ENCODE measurements around the gene KRT71. TPM values are rescaled to one million over a fixed set of nuclear protein-coding genes. Genes with fewer than 3 reads are reported as not detected.

The KRT71 gene
- total and polyA plus RNA-seq, 5 experiments from 2014 or later = not detected

DNA sequence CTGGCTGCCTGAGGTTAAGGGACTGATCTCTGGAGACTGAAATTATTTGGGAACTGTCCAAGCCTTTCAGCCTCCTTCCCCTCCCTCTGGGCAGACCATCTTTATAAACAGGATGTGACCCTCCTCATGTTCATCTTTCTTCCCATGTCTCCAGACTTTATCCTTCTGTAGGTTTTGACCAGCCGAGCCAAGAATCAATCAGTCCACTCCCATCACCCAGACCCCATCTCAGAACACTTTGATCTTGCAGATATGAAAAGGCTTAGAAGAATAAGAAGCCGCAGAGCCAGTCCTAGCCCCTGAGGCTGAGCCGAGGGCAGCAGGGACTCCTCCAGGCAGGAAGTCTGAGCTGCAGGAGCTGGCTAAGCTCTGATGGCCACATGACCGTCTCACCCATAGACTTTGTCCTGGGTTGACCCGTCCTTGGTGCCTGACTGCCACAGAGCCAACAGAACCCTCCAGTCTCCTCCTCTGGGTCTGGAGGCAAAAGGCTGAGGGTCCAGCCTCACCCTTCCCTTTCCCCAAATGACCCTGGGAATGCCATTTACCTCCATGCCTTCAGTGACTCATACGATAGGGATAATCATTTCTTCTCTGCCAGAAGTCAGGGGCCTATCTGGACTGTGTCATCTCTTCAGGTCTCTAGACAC, 1.6 kb downstream of the KRT71 start:
- Mint-ChIP-seq H3K9me3 (no peaks in the 10 kb centered on the region), H3K27ac (peak overlapping the region in 1 of 10 donors; percentile 28), H3K36me3 (no peaks in the 10 kb centered on the region), H3K27me3 (peaks cover 1 to 51% (median 3%) of the 10 kb centered on the region in 5 donors), H3K4me1 (peaks cover 2 to 16% (median 5%) of the 10 kb centered on the region in 4 donors), H3K4me3 (no peak overlapping the region)
- POLR2A ChIA-PET = no interaction called here
- no peak for DNase-seq
- no peak for ATAC-seq

DNA sequence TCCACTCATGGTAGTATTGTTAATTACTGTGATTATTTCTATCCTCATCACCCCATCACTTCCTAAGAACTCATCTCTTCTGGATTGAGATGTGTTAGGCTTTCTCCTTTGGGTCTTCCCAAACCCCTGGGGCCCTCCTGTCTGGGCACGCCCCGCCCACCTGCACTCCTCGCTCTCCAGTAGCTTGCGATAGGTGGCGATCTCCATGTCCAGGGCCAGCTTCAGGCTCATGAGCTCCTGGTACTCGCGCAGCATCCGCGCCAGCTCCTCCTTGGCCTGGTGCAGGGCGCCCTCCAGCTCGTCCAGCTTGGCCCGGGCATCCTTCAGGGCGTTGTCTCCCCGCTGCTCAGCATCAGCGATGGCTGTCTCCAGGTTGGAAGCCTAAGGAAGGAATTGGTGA, 6.8 kb downstream of the KRT71 start:
- Mint-ChIP-seq H3K36me3 (no peaks in the 10 kb centered on the region), H3K4me3 (no peak overlapping the region), H3K9me3 (no peaks in the 10 kb centered on the region), H3K27me3 (peaks cover 0 to 28% (median 7%) of the 10 kb centered on the region in 5 donors), H3K27ac (no peak overlapping the region), H3K4me1 (peaks cover 2 to 5% (median 2%) of the 10 kb centered on the region in 4 donors)
- ATAC-seq (no peak), DNase-seq (no peak)
- POLR2A ChIA-PET = no interaction called here

GRCh38 chr12:52543985-52544883, 8.7 kb downstream of the KRT71 start:
- Mint-ChIP-seq H3K27ac (peak overlapping the region in 3 of 10 donors; percentile 34 to 72 (median 36)), H3K9me3 (no peaks in the 10 kb centered on the region), H3K36me3 (no peaks in the 10 kb centered on the region), H3K4me3 (no peak overlapping the region), H3K4me1 (peaks cover 2 to 5% (median 2%) of the 10 kb centered on the region in 4 donors), H3K27me3 (peaks cover 0 to 13% (median 4%) of the 10 kb centered on the region in 5 donors)
- POLR2A ChIA-PET = no interaction called here
- DNase-seq = no peak
- ATAC-seq = no peak

- Mint-ChIP-seq H3K4me3 (no peak overlapping the region), H3K27ac (peak overlapping the region in 2 of 10 donors; percentile 12 to 31), H3K9me3 (no peaks in the 10 kb centered on the region), H3K27me3 (peaks cover 0 to 8% (median 6%) of the 10 kb centered on the region in 5 donors), H3K4me1 (peaks cover 0 to 5% (median under 1%) of the 10 kb centered on the region in 4 donors), H3K36me3 (no peaks in the 10 kb centered on the region)
- POLR2A ChIA-PET = no interaction called here
- no peak for DNase-seq
- ATAC-seq = no peak
Observed at GRCh38 chr12:52542785-52543318, 10.1 kb downstream of the KRT71 start.

DNA sequence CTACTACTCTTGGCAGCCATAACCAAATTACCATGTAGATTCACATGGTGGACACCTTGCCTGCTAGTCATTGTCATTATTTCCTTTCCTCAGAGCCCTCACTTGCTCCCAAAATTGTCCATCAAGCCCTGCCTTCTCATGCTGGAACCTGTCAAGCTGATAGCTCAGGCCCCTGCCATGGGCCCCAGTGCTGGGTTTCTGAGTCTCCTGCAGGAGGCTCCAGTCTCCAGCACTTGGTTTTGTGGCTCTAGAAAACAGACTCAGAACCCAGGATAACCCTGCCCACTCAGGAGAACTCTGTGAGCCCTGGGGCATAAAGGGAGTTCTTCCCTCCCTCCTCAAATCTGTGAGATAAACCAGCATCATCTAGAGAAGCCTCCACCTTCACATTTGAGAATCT, 10.8 kb downstream of the KRT71 start:
- ATAC-seq (no peak), DNase-seq (no peak)
- Mint-ChIP-seq H3K27me3 (peaks cover 0 to 12% (median 5%) of the 10 kb centered on the region in 5 donors), H3K36me3 (no peaks in the 10 kb centered on the region), H3K27ac (peak overlapping the region in 1 of 10 donors; percentile 8), H3K4me3 (no peak overlapping the region), H3K4me1 (peaks cover 0 to 2% (median under 1%) of the 10 kb centered on the region in 4 donors), H3K9me3 (no peaks in the 10 kb centered on the region)
- POLR2A ChIA-PET = no interaction called here

- H3K36me3 Mint-ChIP-seq = no peaks in the 10 kb centered on the region
- no peaks in the 10 kb centered on the region for H3K9me3 Mint-ChIP-seq
- peaks cover 0 to 2% (median 0%) of the 10 kb centered on the region in 4 donors for H3K4me1 Mint-ChIP-seq
- H3K27me3 Mint-ChIP-seq = peaks cover 0 to 16% (median 5%) of the 10 kb centered on the region in 5 donors
- no peak overlapping the region for H3K4me3 Mint-ChIP-seq
- POLR2A ChIA-PET = no interaction called here
- no peak overlapping the region for H3K27ac Mint-ChIP-seq
- DNase-seq = no peak
- ATAC-seq = no peak
Observed at GRCh38 chr12:52541709-52542108, 11.2 kb downstream of the KRT71 start.

DNA sequence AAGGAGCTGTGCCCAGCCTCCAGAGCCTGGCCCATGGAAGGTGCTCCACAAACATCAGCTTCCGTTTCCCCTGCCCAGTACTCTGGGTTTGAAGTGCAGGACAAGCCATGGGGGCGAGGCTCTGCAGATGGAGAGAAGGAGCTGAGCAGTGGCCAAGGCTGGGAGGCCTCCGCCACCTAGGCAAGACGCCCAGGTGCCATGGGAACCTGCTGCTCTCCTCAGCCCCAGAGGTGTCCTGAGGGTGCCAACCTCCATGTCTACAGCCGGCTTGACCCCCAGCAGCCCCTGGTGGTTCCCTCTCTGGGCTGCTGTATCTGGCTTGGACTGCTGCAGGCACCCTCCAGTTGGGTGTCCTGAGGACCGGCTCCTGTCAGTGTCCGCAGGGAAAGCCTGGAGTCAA, 12.4 kb downstream of the KRT71 start:
- no peaks in the 10 kb centered on the region for H3K36me3 Mint-ChIP-seq
- no peaks in the 10 kb centered on the region for H3K9me3 Mint-ChIP-seq
- H3K27me3 Mint-ChIP-seq = peaks cover 0 to 16% (median 3%) of the 10 kb centered on the region in 5 donors
- ATAC-seq (no peak), DNase-seq (no peak)
- H3K4me3 Mint-ChIP-seq = no peak overlapping the region
- POLR2A ChIA-PET = no interaction called here
- H3K4me1 Mint-ChIP-seq = peaks cover 0 to 2% (median 0%) of the 10 kb centered on the region in 4 donors
- H3K27ac Mint-ChIP-seq = no peak overlapping the region

- no peak for ATAC-seq
- Mint-ChIP-seq H3K4me3 (no peak overlapping the region), H3K4me1 (peaks cover 0 to 2% (median 0%) of the 10 kb centered on the region in 4 donors), H3K27me3 (peaks cover 0 to 16% (median 0%) of the 10 kb centered on the region in 5 donors), H3K36me3 (no peaks in the 10 kb centered on the region), H3K27ac (no peak overlapping the region), H3K9me3 (no peaks in the 10 kb centered on the region)
- DNase-seq = no peak
- POLR2A ChIA-PET = no interaction called here
Observed at GRCh38 chr12:52539821-52540173, 13.1 kb downstream of the KRT71 start.

DNA sequence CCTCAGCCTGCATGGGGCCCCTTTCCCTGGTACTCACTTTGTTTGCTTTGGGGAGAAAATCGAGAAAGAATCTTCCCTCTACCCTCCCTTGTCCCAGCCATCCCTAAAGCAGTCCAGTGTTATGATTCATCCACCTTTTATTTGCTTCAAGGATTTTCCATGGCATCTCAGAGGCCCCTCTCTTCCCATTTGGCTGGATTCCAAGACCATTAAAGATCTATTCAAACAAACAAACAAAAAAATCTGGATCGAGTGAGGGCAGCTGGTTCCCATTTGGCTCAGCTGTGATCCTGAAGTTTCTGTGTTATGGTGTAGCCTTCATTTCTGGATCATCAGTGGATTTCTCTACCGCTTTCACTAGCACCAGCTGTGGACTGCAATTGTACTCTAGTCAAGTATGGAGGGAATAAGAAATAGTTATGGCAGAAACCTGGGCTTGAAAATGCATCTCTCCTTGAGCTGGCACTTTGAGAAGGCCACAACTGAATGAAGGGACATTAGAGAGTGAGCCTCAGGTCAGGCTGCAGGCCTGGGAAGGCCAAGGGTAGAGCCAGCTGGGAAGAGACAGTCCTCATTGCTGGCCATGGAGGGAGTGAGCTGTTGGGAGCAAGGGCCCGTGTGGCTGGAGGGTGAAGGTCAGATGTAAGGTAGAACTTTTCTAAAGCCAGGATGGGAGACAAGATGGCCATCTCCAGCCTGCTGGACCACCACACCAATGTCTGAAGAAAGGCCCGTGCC, 13.7 kb downstream of the KRT71 start:
- Mint-ChIP-seq H3K36me3 (no peaks in the 10 kb centered on the region), H3K9me3 (no peaks in the 10 kb centered on the region), H3K27me3 (peaks cover 0 to 16% (median 0%) of the 10 kb centered on the region in 5 donors), H3K27ac (peak overlapping the region in 1 of 10 donors; percentile 88), H3K4me3 (peak overlapping the region in 1 of 10 donors; percentile 3), H3K4me1 (peaks cover 0 to 2% (median 0%) of the 10 kb centered on the region in 4 donors)
- POLR2A ChIA-PET = no interaction called here
- no peak for ATAC-seq
- DNase-seq = no peak

GRCh38 chr12:52537101-52537500, 15.8 kb downstream of the KRT71 start:
- H3K4me3 Mint-ChIP-seq = no peak overlapping the region
- H3K27ac Mint-ChIP-seq = peak overlapping the region in 1 of 10 donors; percentile 22
- no peaks in the 10 kb centered on the region for H3K36me3 Mint-ChIP-seq
- no peak for DNase-seq
- POLR2A ChIA-PET = interaction anchor here (0.7 kb wide), 1 partner anchor 344 kb away, joined by 6 read pairs; no protein-coding TSS in a partner anchor
- H3K27me3 Mint-ChIP-seq = peaks cover 0 to 19% (median 0%) of the 10 kb centered on the region in 5 donors
- H3K9me3 Mint-ChIP-seq = no peaks in the 10 kb centered on the region
- ATAC-seq = no peak
- H3K4me1 Mint-ChIP-seq = peaks cover 0 to 2% (median 0%) of the 10 kb centered on the region in 4 donors

GRCh38 chr12:52535574-52535973, 17.4 kb downstream of the KRT71 start:
- Mint-ChIP-seq H3K36me3 (no peaks in the 10 kb centered on the region), H3K4me1 (peaks cover 0 to 8% (median 0%) of the 10 kb centered on the region in 4 donors), H3K27me3 (peaks cover 0 to 19% (median 0%) of the 10 kb centered on the region in 5 donors), H3K27ac (peak overlapping the region in 1 of 10 donors; percentile 29), H3K4me3 (no peak overlapping the region), H3K9me3 (no peaks in the 10 kb centered on the region)
- DNase-seq = no peak
- no peak for ATAC-seq
- POLR2A ChIA-PET = no interaction called here

DNA sequence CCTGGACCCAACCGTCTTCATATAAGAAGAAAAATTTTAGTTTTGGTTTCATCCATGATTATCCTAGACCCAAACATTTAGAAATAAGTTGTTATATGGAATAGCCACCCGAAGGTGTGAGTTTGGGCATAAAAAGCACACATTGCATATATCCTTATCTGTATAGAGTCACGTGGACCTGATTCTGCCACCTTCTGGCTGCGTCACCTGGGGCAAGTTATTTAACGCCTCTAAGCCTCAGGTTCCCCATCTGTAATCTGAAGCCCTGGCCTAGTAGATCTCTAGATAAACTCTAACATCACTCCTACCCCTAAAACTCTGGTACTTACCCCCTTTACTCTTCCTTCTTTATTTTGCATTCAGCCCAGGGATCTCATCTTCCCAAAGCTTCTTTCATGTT, 18.5 kb downstream of the KRT71 start:
- Mint-ChIP-seq H3K27ac (peak overlapping the region in 1 of 10 donors; percentile 6), H3K27me3 (peaks cover 0 to 18% (median 0%) of the 10 kb centered on the region in 5 donors), H3K36me3 (no peaks in the 10 kb centered on the region), H3K4me3 (no peak overlapping the region), H3K4me1 (peaks cover 0 to 8% (median 0%) of the 10 kb centered on the region in 4 donors), H3K9me3 (no peaks in the 10 kb centered on the region)
- DNase-seq = no peak
- ATAC-seq = no peak
- POLR2A ChIA-PET = no interaction called here
